Peyer's patch (tissue), 4 donors: ENCODE results near the gene SLC16A12.

ENCODE experiments used
- POLR2A ChIP-seq, 2 donors: fragments of 450-650 bp; IDR thresholded peaks; one replicate each; pipeline ENCODE4 v1.5.1; 2017; ENCODE audit warnings: antibody characterized with exemption in 2 of 2, mild to moderate bottlenecking in 2 of 2, moderate library complexity in 2 of 2
- TF ChIP-seq, protein P1 (sequence below), 6 experiments: fragments of 450-650 bp in 4 of 6; fragments of 200-600 bp in 2 of 6; sonication (generic) in 1 of 6; IDR thresholded peaks; one replicate each; pipeline ENCODE4 v1.5.1; 2017 to 2019; ENCODE audit warnings: antibody characterized with exemption in 6 of 6, mild to moderate bottlenecking in 3 of 6, moderate library complexity in 1 of 6

DNA sequence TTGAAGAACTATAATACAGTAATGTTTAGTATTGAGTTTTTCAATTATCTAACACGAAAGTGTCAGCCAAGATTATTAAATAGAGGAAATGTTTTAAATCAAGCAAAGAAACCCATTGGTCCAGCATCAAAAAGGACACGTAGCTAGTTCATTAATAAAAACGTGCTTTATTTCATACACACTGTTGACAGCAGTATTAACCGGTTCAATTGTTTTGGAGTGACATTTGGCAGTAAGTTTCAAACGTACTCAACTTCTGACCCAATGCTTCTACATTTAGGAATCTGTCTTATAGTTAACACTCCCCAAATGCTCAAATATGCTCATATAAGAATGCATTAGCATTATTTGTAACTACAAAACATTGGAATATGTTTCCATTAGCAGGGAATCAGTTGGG, 41.3 kb downstream of the SLC16A12 start:
- no peak for TF ChIP-seq POLR2A (IDR thresholded peaks at IDR 0.05)
- TF ChIP-seq, protein P1, sequence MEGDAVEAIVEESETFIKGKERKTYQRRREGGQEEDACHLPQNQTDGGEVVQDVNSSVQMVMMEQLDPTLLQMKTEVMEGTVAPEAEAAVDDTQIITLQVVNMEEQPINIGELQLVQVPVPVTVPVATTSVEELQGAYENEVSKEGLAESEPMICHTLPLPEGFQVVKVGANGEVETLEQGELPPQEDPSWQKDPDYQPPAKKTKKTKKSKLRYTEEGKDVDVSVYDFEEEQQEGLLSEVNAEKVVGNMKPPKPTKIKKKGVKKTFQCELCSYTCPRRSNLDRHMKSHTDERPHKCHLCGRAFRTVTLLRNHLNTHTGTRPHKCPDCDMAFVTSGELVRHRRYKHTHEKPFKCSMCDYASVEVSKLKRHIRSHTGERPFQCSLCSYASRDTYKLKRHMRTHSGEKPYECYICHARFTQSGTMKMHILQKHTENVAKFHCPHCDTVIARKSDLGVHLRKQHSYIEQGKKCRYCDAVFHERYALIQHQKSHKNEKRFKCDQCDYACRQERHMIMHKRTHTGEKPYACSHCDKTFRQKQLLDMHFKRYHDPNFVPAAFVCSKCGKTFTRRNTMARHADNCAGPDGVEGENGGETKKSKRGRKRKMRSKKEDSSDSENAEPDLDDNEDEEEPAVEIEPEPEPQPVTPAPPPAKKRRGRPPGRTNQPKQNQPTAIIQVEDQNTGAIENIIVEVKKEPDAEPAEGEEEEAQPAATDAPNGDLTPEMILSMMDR (IDR thresholded peaks at IDR 0.05), result no peak
